ENCODE data around the gene KY. TPM values are rescaled to one million over a fixed set of nuclear protein-coding genes. Genes with fewer than 3 reads are reported as not detected.

The KY gene
- total RNA-seq, 1 experiment from 2014 or later = not detected

DNA sequence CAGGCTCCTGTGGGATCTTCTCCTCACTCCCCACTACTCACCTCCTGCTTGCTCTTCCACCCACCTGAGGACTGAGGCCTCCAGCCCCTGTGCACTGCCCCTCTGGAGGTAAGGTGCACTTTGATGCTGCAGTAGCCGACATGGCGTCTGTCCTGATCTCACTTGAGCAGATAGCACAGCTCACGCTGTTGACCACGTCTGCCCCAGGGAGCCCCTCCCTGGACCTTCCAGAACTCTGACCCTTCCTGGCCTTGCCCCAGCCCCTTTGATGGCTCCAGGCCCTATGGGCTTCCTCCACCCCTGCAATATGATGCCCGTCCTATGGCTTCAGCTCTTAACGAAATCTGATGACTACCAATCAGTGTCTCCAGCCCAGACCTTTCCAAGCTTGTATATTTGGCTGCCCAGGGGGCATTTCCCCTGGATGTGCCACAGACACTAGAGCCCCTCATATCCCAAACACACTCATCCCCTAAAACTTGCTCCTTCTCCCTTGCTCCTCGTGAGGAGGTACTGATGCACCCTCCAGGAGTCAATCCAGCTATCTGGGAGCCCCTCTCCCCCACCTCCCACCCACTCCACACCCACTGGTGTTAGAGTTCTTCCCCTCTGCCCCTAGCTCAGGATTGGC lies 27.1 kb downstream of the KY start:
- no peak for DNase-seq (ENCODE audit: extremely low read depth, low read depth)

DNA sequence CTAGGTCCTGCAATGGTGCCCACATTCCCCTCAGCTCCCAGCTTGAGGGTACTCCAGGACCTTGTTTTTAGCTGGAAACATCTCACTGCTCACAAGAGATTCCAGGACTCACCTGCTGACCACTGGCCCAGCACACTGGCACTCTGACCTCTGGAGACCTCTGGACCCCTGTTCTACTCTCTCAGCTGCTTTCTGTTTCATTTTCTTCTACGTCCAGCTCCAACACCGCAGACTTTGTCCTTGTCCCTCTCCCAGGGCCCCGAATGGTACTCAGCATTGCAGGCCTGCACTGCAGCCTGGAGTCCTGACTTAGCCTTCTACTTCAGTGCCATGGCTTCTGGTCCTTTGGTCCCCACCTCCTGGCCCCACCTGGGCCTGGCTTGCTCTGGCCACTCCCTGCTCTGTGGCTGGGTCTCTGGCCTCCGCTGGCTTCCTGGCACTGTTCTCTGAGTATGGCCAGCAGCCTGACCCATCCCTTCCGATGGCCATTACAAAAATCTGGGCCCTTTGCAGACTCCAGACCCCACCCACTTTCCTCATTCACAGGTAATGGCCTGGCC lies 27.9 kb downstream of the KY start:
- DNase-seq (ENCODE audit: extremely low read depth, low read depth) = no peak

DNA sequence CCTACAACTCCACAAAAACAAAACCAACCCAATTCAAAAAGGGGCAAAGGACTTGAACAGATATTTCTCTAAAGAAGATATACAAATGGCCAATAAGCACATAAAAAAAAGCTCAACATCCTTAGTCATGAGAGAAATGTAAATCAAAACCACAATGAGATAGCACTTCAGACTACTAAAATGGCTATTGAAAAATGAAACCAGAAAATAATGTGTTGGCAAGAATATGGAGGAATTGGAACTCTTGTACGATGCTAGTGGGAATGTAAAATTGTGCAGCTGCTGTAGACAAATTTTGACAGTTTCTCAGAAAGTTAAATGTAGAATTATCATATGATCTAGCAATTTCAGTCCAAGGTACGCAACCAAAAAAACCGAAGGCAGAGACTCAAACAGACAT lies 29.0 kb downstream of the KY start:
- no peak for DNase-seq (ENCODE audit: extremely low read depth, low read depth)

DNA sequence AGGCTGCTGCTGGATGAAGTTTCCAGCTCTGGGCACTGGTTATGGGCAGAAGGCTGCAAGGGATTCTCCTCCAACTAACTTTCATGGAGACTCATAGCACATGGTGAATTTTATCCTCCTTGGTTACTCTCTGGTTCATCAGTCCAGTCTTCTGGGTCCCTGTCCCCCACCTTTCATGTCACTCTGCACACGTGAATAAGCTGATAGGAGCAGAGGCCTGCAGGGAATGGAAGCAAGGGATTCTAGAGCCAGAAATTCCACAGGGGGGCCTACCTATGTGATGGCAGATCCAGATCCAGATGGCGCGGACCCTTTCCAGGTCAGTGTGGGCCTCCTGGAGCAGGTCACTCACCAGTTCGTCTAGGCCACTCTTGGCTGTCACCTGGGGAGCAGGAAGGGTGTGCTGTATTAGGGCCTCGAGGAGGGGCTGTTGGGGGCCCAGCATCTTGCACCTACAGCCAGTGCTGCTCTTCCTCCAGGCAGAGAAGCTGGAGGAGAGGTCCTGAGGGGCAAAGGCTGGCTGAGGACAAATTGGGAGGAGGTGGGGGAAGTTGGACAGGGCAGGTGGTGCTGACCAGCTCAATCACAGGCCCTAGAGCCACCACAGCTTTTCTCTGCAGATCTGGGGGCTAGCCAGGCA lies 30.2 kb downstream of the KY start:
- DNase-seq (ENCODE audit: extremely low read depth, low read depth) = no peak

DNA sequence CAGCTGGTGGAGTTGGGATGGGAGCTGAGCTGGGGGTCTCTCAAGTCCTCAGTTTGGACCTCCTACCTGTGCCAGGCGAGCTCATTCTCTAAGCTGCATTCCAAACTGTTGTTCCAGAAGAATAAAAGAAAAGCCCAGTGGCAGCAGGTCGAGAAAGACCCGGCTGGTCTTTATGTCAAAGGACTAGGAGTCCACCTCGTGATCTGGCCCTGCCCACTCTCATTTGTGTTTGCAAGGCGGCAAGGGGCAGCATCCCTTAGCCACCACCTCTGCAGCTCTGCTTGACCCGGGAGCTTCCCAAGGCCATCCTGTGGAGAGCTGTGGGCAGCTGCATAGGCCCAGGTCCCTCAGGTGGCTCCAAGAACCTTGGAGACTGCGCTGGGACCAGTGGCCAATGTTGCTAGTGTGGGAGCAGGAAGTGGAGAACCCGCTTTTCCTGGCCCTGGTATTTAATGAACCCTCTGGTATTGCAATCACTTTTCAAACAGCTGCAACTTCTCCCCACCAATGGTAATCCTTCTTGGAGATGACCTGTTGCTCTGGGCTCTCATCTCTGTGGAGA lies 30.9 kb downstream of the KY start:
- no peak for DNase-seq (ENCODE audit: extremely low read depth, low read depth)

DNA sequence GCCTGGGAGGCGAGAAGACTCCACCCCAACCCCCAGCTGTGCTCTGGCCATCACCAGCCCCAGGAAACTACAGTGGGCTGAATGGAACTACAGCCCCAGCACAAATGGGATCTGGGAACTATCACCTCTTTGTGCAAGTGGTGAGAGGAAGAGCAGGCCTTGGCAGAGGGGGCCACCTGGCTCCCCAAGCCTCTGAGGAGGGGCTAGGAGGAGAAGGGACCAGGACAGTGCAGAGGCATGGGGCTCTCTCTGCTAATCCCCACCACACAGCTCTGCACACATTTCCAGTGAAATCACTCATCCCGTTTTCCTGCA lies 31.6 kb downstream of the KY start:
- no peak for DNase-seq (ENCODE audit: extremely low read depth, low read depth)

DNA sequence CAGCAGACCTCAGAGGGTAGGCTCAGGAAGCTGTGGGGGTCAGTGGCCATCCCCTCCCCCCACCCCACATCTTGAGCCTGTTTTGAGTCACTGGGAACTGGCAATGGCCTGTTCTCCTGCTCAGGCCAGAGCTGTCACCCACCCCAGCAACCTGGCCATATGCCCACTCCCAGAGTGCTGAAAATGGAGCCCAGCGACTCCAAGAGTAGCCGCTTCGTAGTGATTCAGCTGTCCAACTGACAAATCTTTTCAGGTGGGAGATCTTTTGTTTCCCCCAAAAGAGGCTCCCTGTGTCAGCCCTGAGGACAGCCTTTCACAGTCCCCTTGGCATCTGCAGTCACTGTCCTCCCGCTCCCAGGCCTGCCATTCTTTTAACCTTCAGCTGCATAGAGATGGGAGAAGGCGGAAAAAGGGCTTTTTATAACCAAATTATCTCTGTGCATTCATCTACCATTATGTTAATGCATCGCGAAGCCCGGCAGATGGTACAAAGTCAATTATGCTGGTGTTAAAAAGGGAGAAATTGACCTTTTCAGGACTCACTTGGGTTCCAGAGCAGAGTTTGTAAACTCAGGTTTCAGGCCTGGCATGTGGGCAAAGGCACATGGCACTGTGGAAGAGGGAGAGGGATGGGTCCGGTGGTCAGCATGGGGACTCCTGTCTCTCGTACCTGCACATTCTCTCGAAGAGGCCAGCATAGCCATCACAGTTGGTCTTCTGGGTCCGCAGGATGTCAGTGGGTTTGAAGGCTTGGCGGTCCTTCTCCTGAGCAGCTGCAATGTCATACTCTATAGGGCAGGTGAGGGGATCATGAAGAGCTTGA lies 32.1 kb downstream of the KY start:
- no peak for DNase-seq (ENCODE audit: extremely low read depth, low read depth)

DNA sequence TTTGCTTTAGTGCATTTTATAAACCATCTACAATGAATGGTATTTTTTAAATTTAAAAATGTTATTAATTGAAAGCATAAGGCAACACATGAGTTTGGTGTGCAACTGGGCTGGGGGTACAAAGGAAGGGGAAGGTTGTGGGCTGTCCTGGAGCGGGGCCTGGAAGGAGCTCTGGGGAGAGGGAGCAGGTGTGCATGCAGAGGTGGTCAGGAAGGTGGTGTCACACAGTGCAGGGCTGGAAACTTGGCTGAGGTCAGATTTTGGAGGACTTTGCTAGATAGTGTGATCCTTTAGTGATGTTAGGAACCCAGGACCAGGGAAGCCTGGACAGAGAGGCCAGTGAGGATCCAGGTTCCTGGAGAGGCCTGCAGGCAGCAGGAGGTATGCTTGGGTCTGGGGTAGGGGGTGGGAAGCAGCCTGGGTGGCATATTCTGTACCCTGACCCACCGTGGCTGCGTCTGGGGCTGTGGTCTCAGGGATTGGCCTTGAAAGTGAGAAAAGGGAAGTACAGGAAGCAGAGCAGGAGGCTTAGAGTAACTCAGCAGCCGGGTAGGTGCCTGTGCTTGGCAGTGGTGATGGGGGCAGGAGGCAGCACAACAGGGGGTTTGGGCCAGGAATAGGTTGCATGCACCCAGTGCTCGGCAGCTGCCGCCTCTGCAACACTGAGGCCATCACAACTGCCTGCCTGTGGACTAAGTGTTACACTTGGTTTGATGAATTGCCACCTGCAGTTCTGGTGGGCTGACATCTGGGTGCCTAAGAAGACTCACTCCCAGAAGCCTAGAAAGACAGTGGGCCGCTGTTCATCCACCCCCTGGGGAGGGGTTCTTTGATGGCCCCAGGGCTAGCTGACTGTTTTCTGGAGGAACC lies 33.0 kb downstream of the KY start:
- DNase-seq (ENCODE audit: extremely low read depth, low read depth) = no peak

DNA sequence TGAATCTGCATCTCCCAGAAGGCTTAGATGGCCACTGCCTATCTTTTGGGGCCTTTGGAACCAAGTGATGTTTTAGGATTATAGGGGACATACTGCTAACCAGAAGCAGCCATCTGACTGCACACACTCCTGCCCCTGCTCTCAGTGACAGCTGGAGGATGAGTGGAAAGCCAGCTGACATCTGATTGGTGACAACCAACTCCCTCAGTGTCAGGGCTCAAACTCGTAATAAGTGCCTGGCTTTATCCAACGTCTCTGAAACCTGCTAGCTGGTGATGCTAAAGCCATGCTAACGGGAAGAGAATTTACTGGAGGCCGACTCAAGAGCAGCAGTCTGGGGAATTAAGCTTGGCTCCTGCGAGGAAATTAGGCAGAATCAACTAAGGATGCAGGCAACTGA lies 35.1 kb downstream of the KY start:
- DNase-seq (ENCODE audit: extremely low read depth, low read depth) = no peak

DNA sequence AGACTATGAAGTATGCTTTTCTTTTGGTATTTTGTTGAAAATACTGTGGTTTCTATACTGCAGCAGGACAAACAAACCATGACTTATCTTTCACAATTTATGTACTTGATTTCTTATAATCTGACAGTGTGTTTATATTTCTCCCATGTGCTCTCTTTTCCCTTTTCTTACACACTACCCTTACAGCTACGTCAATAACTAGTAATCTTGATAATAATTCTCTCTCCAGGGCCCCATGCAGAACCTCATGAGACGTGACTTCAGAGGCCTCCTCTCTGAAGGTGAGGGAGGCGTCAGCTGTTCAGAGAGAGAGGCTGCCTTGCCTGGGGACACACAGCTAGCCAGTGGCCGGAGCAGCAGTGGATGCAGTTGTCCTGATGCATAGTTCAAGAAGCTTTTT lies 35.9 kb downstream of the KY start:
- DNase-seq (ENCODE audit: extremely low read depth, low read depth) = no peak

DNA sequence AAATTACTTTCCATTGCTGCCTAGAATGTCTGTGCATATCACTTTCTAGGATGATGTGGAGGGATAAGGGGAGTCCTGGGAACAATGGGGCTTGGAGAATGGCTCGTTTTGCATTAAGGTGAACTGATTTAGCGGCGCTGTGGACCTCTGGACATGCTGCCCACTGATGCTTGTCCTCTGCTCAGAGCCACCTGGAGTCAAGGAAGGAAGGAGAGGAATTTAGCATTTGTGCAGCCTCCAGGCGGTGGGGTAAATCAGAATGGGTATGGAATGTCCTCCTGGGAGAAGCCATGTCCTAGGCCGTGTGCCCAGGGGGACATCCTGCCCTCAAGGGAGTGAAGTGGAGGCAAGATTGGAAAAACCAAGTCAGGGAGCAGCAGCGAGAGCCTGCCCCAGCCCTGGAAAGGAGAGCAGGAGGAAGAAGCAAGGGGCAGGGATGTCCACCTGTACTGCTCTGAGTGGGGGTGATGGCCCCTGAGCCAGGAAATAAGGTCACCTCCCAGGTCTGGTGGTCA lies 37.8 kb downstream of the KY start:
- no peak for DNase-seq (ENCODE audit: extremely low read depth, low read depth)

DNA sequence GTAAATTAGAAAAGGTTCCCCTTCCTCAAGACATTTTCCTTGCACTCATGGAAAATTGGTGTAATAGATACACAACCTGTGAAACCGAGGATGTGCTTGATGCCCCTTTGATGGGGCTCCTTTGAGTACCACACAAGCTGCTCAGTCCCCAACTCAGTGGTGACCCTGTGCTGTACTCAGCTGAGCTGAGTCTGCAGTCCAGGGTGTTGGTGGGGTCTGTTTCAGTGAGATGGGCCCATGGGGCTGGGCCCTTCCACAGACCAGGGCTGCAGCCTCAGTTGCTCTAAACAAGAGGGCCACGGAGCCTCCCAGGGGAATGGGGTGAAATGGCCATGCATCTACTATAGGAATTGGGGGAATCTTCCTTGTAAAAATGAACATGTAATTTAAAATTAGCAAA lies 39.3 kb downstream of the KY start:
- DNase-seq (ENCODE audit: extremely low read depth, low read depth) = no peak

DNA sequence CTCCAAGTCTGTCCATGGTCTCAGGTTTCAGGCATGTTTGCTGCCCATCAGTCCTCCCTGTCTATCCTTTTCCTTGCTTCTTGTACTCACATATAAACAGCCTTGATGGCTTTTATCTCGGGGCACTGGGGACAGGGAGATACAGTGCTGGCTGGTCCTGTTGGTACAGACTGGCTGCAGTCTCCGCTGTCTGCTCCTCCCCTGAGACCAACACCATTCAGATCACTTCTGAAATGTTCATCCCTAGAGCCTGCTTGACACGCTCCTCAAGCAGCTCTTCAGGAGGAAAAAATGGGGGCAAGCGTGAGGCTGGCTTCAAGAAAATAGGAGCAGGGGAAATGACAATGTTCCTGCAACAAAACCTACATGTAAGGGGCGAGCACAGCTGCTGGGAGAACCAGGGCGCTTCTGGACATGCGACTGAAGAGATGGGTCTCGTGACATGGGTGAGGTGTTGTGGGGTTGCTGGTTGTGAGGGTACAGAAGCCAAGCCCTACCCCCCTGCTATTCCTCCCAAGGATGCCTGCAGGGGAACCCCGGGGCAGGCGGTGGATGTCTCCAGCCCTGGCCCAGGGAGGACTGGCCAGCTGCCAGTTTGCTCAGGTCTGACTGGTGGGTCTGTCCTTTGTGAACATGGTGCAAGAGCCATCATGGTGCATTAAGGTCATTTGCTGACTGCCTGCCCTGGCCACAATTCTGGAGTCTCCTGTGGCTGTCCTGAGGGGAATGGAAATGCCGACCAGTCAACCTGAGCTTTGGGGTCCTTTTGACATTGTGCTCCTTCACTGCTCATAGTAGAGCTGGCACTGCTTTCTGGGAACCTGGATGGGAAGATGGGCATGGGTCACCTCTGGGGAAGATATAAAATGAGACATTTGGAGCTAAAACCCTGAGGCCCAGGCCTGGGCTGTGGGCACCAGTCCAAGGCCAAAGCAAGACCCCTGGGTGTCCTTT lies 40.1 kb downstream of the KY start:
- DNase-seq (ENCODE audit: extremely low read depth, low read depth) = no peak

DNA sequence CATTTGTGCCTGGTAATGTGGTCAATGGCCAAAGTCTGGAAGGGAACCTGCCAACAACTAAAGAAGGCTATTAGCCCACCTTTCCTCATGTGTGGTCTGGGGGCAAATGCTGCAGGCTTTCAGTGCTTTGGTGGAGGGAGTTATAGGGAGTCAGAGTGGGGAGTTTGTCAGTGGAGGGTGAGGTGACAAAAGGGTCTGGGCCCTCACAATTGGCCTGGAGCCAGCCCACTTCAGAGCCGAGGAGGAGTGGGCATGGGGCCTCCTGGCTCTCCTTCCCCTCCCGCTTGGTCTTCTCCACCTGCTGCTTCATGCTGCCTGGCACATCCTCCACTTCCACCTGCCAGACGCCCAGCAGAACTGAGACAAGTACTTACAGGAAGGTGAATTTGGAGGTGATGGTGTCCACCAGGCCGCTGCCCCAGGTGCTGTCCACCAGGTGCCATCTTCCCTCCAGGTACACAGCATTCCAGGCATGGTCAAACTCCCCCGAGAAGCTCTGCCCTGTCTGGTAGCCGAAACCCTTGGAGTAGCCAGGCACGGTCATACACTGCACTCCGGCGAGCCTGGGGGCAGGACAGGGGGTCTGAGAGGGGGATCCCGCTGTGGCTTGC lies 40.9 kb downstream of the KY start:
- no peak for DNase-seq (ENCODE audit: extremely low read depth, low read depth)

DNA sequence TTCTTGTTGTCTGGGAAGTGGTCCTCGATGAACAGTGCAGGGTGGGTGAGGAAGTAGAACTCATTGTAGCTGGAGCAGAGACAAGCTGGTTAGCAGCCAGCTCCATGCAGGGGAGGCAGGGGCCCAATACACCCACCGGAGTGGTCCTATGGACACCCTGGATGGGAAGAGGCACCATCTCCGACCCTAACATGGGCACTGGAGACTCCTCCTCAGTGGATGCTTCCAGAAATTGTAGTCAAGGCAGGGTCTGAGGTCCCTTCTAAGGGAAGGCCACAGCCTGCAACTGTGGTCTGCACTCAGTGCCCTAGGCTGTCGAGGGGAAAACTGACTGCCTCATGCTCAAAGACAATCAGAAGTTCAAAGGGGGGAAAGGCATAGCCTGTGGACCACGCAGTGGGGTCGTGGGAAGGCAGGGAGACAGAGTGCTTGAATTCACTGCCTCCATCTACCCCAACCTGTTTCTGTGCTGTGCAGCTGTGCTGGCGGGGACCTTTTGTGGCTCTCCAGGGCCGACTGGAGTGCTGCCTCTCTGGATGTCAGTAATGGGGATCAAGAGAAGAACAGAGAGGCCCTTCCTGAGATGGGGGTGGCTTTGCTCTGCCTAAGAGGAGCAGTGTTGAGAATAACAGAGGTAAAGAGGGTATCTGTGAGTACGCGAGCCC lies 41.9 kb downstream of the KY start:
- no peak for DNase-seq (ENCODE audit: extremely low read depth, low read depth)

DNA sequence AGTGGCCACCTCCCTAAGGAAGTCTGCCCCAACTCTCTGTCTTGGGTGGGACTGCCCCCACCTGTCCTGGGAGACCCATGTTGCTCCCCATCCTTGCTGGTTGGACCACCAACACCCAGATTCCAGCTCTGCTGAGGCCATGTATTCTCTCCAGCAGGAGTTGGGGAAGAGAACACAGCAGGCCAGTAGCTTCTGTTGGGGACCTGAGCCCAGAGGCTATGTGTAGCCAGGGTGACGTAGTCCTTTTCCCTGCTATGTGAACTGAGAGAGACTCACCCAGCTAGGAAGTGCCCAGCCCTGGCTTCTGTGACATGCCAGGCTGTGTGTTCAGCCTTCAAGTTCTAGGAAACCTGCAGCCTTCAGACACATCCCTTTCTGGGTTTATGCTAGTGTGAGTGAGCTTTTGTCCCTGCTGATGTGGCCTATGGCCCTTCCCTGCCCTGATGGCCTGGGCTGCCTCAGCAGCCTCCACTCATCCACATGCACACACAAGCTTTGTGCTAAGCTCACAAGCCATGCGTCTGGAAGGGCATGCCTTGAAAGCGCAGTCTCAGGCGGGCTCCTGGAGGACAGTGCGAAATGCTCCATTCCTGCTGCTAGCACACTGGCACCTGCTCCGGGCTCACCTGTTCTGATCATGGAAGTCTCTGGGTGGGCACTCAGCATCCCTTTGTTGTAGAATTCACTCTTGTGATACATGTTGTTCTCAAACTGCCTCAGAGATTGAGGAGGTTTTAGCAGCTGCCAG lies 42.6 kb downstream of the KY start:
- DNase-seq (ENCODE audit: extremely low read depth, low read depth) = no peak
